Left ventricle myocardium inferior (tissue), 1 donor: Measurements from ENCODE around the gene UNC13B. TPM values are rescaled to one million over a fixed set of nuclear protein-coding genes. Genes with fewer than 3 reads are reported as not detected.

ENCODE experiments used
- DNase-seq: peaks from one replicate; pipeline ENCODE4 v3.0.0-alpha.2; 2020
- H3K27ac ChIP-seq: fragments of 200-600 bp; replicated peaks from 2 replicates; pipeline ENCODE4 v1.8.0; 2021
- H3K27me3 ChIP-seq: fragments of 200-600 bp; 2 replicates; pipeline ENCODE4 v1.8.0; 2021; ENCODE audit warnings: low read depth
- H3K36me3 ChIP-seq: fragments of 200-600 bp; 2 replicates; pipeline ENCODE4 v1.8.0; 2021
- H3K4me1 ChIP-seq: fragments of 200-600 bp; 2 replicates; pipeline ENCODE4 v1.8.0; 2021
- H3K4me3 ChIP-seq: fragments of 200-600 bp; 2 replicates; pipeline ENCODE4 v1.8.0; 2021; ENCODE audit warnings: mild to moderate bottlenecking, moderate library complexity
- H3K9me3 ChIP-seq: fragments of 200-600 bp; replicated peaks from 2 replicates; pipeline ENCODE4 v1.8.0; 2021
- CTCF ChIP-seq: fragments of 200-600 bp; IDR thresholded peaks from 2 replicates; pipeline ENCODE4 v1.8.0; 2021; ENCODE audit warnings: antibody characterized with exemption, mild to moderate bottlenecking, borderline replicate concordance
- intact Hi-C: fragments of 100-400 bp; cut with micrococcal nuclease; formaldehyde crosslinking; loops from one replicate; pipeline ENCODE4 v1.11.0; 2022
- total RNA-seq: library from RNA; stranded (reverse); fragmentation: NEBNext Ultra II Directional; extraction: Animal tissue kit (Norgen Biotek cat#: 25700); gene quantifications from one replicate; pipeline ENCODE4 v1.2.1, GENCODE V29; 2021
- donor health status: DM: no; HTN: yes; CAD: no; lungs with severe emphysema.

The UNC13B gene
- total RNA-seq, 1 donor from 2014 or later = 21.6 TPM

- intact Hi-C loops = no loop called here
- DNase-seq = no peak
- H3K36me3 ChIP-seq = peaks cover 3% of the 10 kb centered on the region
- TF ChIP-seq CTCF = no peak
- H3K27me3 ChIP-seq = no peaks in the 10 kb centered on the region
- H3K9me3 ChIP-seq = no peaks in the 10 kb centered on the region
- H3K27ac ChIP-seq = peak overlapping the region; percentile 75
- H3K4me1 ChIP-seq = peaks cover 56% of the 10 kb centered on the region
- peak overlapping the region; percentile 57 for H3K4me3 ChIP-seq
These were observed 179.2 kb downstream of the UNC13B start for GRCh38 chr9:35341021-35341420.

- H3K4me1 ChIP-seq = peaks cover 61% of the 10 kb centered on the region
- no peak for TF ChIP-seq CTCF
- peak overlapping the region; percentile 57 for H3K4me3 ChIP-seq
- peak overlapping the region; percentile 75 for H3K27ac ChIP-seq
- no peaks in the 10 kb centered on the region for H3K9me3 ChIP-seq
- no peaks in the 10 kb centered on the region for H3K27me3 ChIP-seq
- intact Hi-C loops = no loop called here
- H3K36me3 ChIP-seq = peaks cover 3% of the 10 kb centered on the region
- DNase-seq = peak; percentile 66
These were observed 179.8 kb downstream of the UNC13B start for GRCh38 chr9:35341585-35341984.

- H3K36me3 ChIP-seq = peaks cover 3% of the 10 kb centered on the region
- H3K4me3 ChIP-seq = peak overlapping the region; percentile 57
- no peak for TF ChIP-seq CTCF
- H3K27me3 ChIP-seq = no peaks in the 10 kb centered on the region
- H3K27ac ChIP-seq = peak overlapping the region; percentile 75
- no peak for DNase-seq
- no peaks in the 10 kb centered on the region for H3K9me3 ChIP-seq
- intact Hi-C loops = no loop called here
- H3K4me1 ChIP-seq = peaks cover 67% of the 10 kb centered on the region
These were observed 180.6 kb downstream of the UNC13B start for GRCh38 chr9:35342221-35342958.

- Histone ChIP-seq H3K36me3 (no peaks in the 10 kb centered on the region), H3K27me3 (no peaks in the 10 kb centered on the region), H3K27ac (peak overlapping the region; percentile 32), H3K4me1 (peaks cover 77% of the 10 kb centered on the region), H3K4me3 (no peak overlapping the region), H3K9me3 (no peaks in the 10 kb centered on the region)
- intact Hi-C loops = no loop called here
- DNase-seq = no peak
- TF ChIP-seq CTCF = no peak
These were observed 186.3 kb downstream of the UNC13B start for GRCh38 chr9:35348109-35348508.

- no peaks in the 10 kb centered on the region for H3K9me3 ChIP-seq
- no peak overlapping the region for H3K4me3 ChIP-seq
- H3K27ac ChIP-seq = peak overlapping the region; percentile 58
- no peaks in the 10 kb centered on the region for H3K27me3 ChIP-seq
- TF ChIP-seq CTCF = no peak
- intact Hi-C loops = no loop called here
- H3K4me1 ChIP-seq = peaks cover 70% of the 10 kb centered on the region
- no peak for DNase-seq
- H3K36me3 ChIP-seq = peaks cover 5% of the 10 kb centered on the region
These were observed 187.6 kb downstream of the UNC13B start for GRCh38 chr9:35349287-35349990.
